GM21786 (cell line): ENCODE measurements around the gene PPP1R9A.

Experiments
- ATAC-seq: cut with Tn5 transposase; IDR thresholded peaks from one replicate; pipeline ENCODE4 v1.9.1; 2021; ENCODE audit not compliant: unreplicated experiment

Gene PPP1R9A

GRCh38 chr7:95250571-95250970 is 343.2 kb downstream of the PPP1R9A start:
- ATAC-seq = no peak

- no peak for ATAC-seq
Measured at GRCh38 chr7:95251966-95252365, 344.6 kb downstream of the PPP1R9A start.

- no peak for ATAC-seq
Measured at GRCh38 chr7:95253986-95254385, 346.6 kb downstream of the PPP1R9A start.

DNA sequence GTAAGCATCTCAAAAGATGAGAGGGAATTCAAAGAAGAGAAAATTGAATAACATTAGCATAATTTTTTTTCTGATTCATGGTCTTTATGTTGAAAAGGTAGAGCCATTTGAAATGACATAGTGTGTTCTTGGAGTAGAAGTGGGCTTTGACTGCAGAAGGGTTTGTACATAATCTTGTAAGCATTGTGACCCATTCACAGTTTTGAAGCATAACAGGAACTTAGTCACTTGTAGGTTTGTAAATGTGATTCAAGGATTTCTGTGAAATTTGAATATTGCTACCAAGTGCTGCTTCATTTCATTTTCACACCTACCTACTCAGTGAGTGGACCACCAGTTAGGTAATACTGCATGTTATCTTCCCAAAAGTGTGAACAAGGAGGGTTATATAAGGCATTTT is 348.3 kb downstream of the PPP1R9A start:
- ATAC-seq = no peak

GRCh38 chr7:95261895-95262415 is 354.6 kb downstream of the PPP1R9A start:
- ATAC-seq = no peak

DNA sequence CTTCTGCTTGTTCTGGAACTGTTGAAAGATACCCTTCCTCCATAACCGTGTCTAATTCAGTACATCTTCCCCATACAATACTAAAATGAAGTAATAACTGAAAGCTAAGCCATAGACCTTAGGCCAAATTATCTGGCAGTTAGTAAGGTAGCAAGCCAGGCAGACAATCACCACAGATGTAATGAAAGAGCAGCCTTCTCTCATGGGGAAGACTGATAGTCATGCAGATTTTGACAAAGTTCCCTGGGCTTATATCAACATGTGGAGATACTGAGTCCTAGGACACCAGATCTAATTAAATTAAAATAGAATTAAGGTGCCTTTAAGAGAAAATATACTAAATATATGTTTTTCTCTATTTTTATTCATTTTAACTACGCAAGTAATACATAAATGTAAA is 355.5 kb downstream of the PPP1R9A start:
- no peak for ATAC-seq

GRCh38 chr7:95263785-95264362 is 356.5 kb downstream of the PPP1R9A start:
- no peak for ATAC-seq

DNA sequence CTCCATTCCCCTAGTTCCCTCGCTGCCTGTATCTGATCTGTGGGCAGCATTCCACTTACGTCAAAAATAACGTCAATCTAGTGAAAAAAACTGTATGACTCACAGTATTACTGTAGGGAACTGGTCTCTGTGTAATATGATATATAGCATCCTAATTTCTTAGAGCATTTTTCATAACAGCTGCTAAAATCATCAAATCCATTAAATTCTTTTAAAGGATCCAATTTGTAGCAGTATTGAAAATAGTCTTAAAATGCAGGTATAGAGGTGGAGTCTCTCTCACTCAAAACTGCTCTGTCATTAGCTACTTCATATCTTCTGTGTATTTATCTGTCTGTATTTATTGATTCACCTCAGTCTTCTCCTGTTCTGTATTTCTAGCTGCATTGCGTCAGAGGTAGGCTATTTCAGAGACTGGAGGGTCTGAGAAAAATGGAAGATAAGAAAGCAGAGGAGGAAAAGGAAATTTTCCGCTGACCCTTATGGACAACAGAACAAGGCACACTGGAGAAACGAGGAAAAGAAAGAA is 357.0 kb downstream of the PPP1R9A start:
- no peak for ATAC-seq

GRCh38 chr7:95265634-95266033 is 358.2 kb downstream of the PPP1R9A start:
- ATAC-seq = no peak

DNA sequence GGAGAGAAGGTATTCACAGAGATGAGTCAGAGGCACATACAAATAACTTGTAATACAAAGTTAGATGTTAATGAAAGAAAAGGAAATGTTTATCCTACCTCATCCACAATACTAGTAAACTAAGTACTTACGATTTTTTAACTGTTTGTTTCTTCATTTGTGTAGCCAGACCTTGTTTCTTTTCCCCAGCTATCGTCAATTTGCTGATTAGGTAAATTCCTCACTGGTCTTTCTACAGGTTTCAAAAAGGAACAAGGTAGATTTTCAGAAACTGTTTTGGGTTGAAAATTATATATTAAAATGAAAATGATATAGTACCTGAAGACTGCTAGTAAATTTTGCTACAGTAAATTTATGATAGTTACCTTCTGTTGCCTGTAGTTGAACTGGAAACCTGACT is 360.4 kb downstream of the PPP1R9A start:
- ATAC-seq = no peak

GRCh38 chr7:95269640-95270039 is 362.2 kb downstream of the PPP1R9A start:
- no peak for ATAC-seq

GRCh38 chr7:95276114-95276513 is 368.7 kb downstream of the PPP1R9A start:
- ATAC-seq = no peak

- no peak for ATAC-seq
Measured at GRCh38 chr7:95279417-95279816, 372.0 kb downstream of the PPP1R9A start.

GRCh38 chr7:95286096-95286495 is 378.7 kb downstream of the PPP1R9A start:
- ATAC-seq = no peak

- no peak for ATAC-seq
Measured at GRCh38 chr7:95290166-95290830, 382.9 kb downstream of the PPP1R9A start.

- no peak for ATAC-seq
Measured at GRCh38 chr7:95295397-95295796, 388.0 kb downstream of the PPP1R9A start.

- ATAC-seq = no peak
Measured at GRCh38 chr7:95296456-95296855, 389.1 kb downstream of the PPP1R9A start.

GRCh38 chr7:95297041-95297440 is 389.6 kb downstream of the PPP1R9A start:
- ATAC-seq = no peak

DNA sequence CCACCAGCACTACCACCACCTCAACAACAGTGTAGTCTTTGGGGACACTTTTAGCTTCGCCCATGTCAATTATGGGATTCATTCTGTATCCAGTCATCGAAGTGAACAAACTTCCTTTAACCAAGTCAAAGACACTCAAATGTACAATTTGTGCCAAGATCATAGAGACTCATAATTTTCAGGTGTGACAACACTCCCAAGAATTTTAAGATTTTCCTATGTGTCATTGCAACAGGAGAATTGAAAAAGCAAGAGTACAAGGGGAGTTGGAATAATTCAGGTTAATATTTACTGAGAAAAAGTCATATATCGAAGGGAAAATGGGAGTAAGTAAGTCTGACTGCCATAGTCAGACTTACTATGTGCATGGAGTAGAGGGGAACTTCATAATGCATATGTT is 390.7 kb downstream of the PPP1R9A start:
- ATAC-seq = no peak

- no peak for ATAC-seq
Measured at GRCh38 chr7:95303013-95303905, 395.9 kb downstream of the PPP1R9A start.

DNA sequence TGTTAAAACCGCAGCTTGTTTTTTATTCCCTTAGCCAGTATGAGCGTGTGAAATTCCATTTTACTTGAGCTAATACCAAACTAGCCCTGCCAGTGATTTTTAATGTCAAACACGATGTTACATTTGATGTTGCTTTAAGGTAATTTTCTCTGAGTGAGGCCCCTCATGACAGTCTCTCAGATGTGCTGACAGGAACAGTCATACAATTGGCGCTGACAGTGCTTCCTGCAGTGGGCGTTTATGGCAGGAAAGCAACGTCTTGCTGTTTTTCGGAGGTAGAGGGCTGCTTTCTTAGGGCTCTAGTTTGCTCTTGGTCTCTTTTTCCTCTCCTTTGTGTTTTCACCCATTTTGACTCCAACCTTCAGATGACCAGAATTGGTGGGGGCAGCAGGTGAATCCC is 397.6 kb downstream of the PPP1R9A start:
- ATAC-seq = no peak

DNA sequence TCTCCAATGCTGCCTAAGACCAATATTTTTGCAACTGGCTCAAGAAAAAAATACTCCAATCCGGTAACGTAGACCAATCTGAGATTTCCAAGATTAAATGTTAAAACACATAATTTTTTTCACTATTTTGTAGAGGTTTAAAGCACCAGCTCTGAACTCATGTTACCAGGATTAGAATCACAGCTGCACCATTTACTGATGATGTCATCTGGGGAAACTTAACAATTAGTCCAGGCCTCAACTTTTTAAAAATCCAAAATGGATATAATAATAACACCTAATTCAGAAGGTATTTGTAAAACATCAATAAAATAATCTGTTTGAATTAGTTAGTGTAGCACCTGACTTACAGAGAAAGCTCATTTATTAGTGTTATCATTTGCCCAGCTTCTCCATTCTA is 402.6 kb downstream of the PPP1R9A start:
- no peak for ATAC-seq
